Right lobe of liver (tissue), 6 donors: ENCODE results near the gene MAP4K3. TPM values are rescaled to one million over a fixed set of nuclear protein-coding genes. Genes with fewer than 3 reads are reported as not detected.

ENCODE experiments used
- ATAC-seq, 4 donors: fragments of 200-7000 bp; cut with Tn5 transposase; one replicate each; pipeline ENCODE4 v1.9.1; 2020; ENCODE audit warnings: mild to moderate bottlenecking in 4 of 4, moderate library complexity in 4 of 4
- DNase-seq, 3 donors: peaks; one replicate each; pipeline ENCODE4 v3.0.0-alpha.2; 2020
- H3K27ac ChIP-seq, 3 donors: fragments of 200-600 bp; one replicate each; pipeline ENCODE4 v1.8.0; 2022
- H3K27me3 ChIP-seq, 2 donors: fragments of 200-600 bp; one replicate each; pipeline ENCODE4 v1.8.0; 2022
- H3K36me3 ChIP-seq, 4 donors: fragments of 200-600 bp; sonication (generic) in 1 of 4; one replicate each; pipeline versions ENCODE4 v1.5.1 to v1.8.0; 2017 to 2022; ENCODE audit warnings: control low read depth in 1 of 4
- H3K4me1 ChIP-seq, 4 donors: fragments of 200-600 bp; sonication (generic) in 1 of 4; one replicate each; pipeline versions ENCODE4 v1.5.1 to v1.8.0; 2017 to 2022; ENCODE audit warnings: control low read depth in 1 of 4
- H3K4me3 ChIP-seq, 3 donors: fragments of 200-600 bp; one replicate each; pipeline ENCODE4 v1.8.0; 2022
- H3K9me3 ChIP-seq, 4 donors: fragments of 200-600 bp; sonication (generic) in 1 of 4; one replicate each; pipeline versions ENCODE4 v1.5.1 to v1.8.0; 2017 to 2022; ENCODE audit warnings: control low read depth in 1 of 4
- POLR2A ChIP-seq: fragments of 450-650 bp; IDR thresholded peaks from one replicate; pipeline ENCODE4 v1.6.1; 2017; ENCODE audit warnings: antibody characterized with exemption, mild to moderate bottlenecking
- WGBS: methylation state at CpG from one replicate; pipeline ENCODE4 v1.1.6; 2018; ENCODE audit warnings: low coverage, low lambda C conversion rate; ENCODE audit not compliant: insufficient coverage; ENCODE audit errors: missing lambda C conversion rate; 5-methylcytosine and 5-hydroxymethylcytosine counted together
- intact Hi-C, 2 donors: fragments of 100-400 bp; cut with DNase I; formaldehyde crosslinking; loops; one replicate each; pipeline versions ENCODE4 v1.11.2 to v1.14.1; 2022
- total RNA-seq, 6 experiments: library from RNA; depleted of rRNA in 2 of 6; stranded (reverse); fragments of >200 nt in 2 of 6; fragmentation: NEBNext Ultra II Directional in 3 of 6; extraction: Animal tissue kit (Norgen Biotek cat#: 25700) in 3 of 6; gene quantifications; one replicate each; pipeline versions ENCODE4 v1.1.0 to v1.2.4, GENCODE V29; 2016 to 2023
- TF ChIP-seq, protein P1 (sequence below), 4 donors: fragments of 200-600 bp in 3 of 4; fragments of 450-650 bp in 1 of 4; IDR thresholded peaks; one replicate each; pipeline versions ENCODE4 v1.5.1 to v1.8.0; 2016 to 2022; ENCODE audit warnings: antibody characterized with exemption in 4 of 4, mild to moderate bottlenecking in 2 of 4
- donor health status: DM: no; HTN: yes; CAD: no.
- donor health status: DM: no; HTN: no; CAD: no.
- donor health status: DM: no; HTN: no; CAD: no.
- donor health status: DM: no; HTN: yes; CAD: no.
- donor health status: DM: no; HTN: yes; CAD: no.

MAP4K3 gene
- total RNA-seq, 6 experiments from 2014 or later, result 14.5 to 24.8 (median 17.1) TPM

DNA sequence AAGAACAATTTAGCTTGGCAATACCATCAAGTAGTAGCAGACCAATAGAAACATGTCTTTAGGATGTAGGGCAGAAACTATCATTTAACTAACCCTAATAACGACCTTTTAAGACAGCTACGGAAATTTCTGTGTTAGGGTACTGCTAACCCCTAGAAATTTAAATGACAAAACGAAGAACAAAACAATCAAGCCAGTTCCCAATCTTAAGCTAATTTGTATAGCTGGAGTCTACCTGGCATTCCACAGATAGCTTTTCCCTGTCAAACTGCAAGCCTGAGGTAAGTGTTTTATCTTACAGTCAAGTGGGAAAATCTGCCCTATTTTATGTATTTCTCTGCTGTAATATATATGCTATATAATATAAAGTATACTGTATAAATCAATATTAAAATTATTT, 155.7 kb downstream of the MAP4K3 start:
- TF ChIP-seq, protein P1, sequence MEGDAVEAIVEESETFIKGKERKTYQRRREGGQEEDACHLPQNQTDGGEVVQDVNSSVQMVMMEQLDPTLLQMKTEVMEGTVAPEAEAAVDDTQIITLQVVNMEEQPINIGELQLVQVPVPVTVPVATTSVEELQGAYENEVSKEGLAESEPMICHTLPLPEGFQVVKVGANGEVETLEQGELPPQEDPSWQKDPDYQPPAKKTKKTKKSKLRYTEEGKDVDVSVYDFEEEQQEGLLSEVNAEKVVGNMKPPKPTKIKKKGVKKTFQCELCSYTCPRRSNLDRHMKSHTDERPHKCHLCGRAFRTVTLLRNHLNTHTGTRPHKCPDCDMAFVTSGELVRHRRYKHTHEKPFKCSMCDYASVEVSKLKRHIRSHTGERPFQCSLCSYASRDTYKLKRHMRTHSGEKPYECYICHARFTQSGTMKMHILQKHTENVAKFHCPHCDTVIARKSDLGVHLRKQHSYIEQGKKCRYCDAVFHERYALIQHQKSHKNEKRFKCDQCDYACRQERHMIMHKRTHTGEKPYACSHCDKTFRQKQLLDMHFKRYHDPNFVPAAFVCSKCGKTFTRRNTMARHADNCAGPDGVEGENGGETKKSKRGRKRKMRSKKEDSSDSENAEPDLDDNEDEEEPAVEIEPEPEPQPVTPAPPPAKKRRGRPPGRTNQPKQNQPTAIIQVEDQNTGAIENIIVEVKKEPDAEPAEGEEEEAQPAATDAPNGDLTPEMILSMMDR (IDR thresholded peaks at IDR 0.05), result no peak
- 93% methylated on average over 3 of the region's 3 CpGs for WGBS
- Histone ChIP-seq H3K36me3 (peaks cover 0 to 26% (median 12%) of the 10 kb centered on the region in 4 donors), H3K4me3 (no peak overlapping the region), H3K9me3 (no peaks in the 10 kb centered on the region), H3K27ac (no peak overlapping the region), H3K4me1 (no peaks in the 10 kb centered on the region), H3K27me3 (no peaks in the 10 kb centered on the region)
- DNase-seq, result no peak
- ATAC-seq, result no peak
- intact Hi-C loops, result no loop called here

DNA sequence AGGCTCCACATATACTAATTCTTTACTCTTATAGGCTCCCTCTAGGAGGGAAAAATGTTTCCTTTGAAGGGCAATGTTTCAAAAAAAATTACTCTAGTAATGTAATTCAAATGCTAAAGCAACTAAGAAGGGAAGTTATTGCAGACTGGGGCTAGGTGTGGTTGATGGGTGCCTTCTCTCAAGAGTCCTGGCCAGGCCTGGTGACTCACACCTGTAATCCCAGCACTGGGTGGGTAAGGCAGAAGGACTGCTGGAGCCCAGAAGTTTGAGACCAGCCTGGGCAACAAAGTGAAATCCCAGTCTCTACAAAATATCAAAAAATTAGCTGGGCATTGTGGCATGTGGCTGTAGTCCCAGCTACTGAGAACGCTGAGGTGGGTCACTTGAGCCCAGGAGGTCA, 162.1 kb downstream of the MAP4K3 start:
- no peak for ATAC-seq
- 100% methylated on average over 1 of the region's 1 CpG for WGBS
- no peaks in the 10 kb centered on the region for H3K27me3 ChIP-seq

DNA sequence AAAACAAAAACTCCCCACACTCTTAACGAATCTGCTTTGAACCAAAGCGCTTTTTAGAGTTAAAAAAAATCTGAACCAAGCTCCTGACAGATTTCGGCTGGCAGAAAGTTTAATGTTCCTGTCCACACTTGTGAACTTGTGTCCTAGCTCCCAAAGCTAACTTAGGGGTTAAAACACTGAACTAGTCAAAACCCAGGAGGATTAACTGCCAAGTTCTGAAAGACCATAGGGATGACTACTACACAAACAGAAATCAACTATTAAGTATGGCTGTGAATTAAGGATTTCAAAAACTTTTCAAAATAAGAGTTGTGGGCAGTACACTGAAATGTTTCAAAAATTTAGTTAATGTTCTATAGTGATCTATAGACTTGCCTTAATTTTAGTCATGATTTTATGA, 167.1 kb downstream of the MAP4K3 start:
- DNase-seq (no peak), ATAC-seq (no peak)
- Histone ChIP-seq H3K4me3 (no peak overlapping the region), H3K36me3 (peaks cover 0 to 10% (median 7%) of the 10 kb centered on the region in 4 donors), H3K27ac (no peak overlapping the region), H3K27me3 (no peaks in the 10 kb centered on the region), H3K9me3 (no peaks in the 10 kb centered on the region), H3K4me1 (no peaks in the 10 kb centered on the region)
- TF ChIP-seq, protein P1 (IDR thresholded peaks at IDR 0.05), result no peak
- TF ChIP-seq POLR2A, result no peak
- 88% methylated on average over 3 of the region's 3 CpGs for WGBS
- intact Hi-C loops, result no loop called here

More for the DNA sequence above, 162.1 kb downstream of the MAP4K3 start:
- Histone ChIP-seq H3K9me3 (no peaks in the 10 kb centered on the region), H3K4me3 (no peak overlapping the region), H3K27ac (no peak overlapping the region), H3K36me3 (peaks cover 0 to 23% (median 16%) of the 10 kb centered on the region in 4 donors), H3K4me1 (no peaks in the 10 kb centered on the region)
- DNase-seq, result no peak
- intact Hi-C loops, result no loop called here
- TF ChIP-seq POLR2A, result no peak
- TF ChIP-seq, protein P1 (IDR thresholded peaks at IDR 0.05), result no peak

DNA sequence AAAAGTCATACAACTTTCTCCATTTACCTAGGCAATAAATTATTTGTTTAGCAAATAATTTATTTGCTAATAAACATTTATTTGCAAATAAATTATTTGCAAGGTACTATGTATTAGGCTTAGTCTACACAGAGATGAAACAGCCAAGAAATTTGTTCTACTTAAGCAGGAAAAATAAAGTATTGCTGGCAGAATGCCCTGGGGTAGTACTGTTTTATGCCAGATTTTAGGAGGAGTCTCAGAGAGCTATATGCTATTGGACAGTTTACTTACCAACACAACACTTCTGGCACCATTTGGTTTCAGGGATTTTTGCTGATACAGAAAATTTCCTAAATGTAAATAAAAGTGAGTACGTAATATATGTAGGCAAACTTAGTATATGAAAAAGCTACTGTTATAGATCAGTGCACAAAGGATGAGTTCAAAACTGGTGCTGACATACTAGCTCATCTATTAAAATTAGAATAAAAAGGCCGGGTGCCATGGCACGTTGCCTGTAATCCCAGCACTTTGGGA, 170.1 kb downstream of the MAP4K3 start:
- TF ChIP-seq, protein P1 (IDR thresholded peaks at IDR 0.05), result no peak
- TF ChIP-seq POLR2A, result no peak
- Histone ChIP-seq H3K4me3 (no peak overlapping the region), H3K27me3 (no peaks in the 10 kb centered on the region), H3K36me3 (peaks cover 0 to 9% (median 4%) of the 10 kb centered on the region in 4 donors), H3K4me1 (no peaks in the 10 kb centered on the region), H3K9me3 (no peaks in the 10 kb centered on the region), H3K27ac (no peak overlapping the region)
- DNase-seq (no peak), ATAC-seq (no peak)
- intact Hi-C loops, result no loop called here
- 91% methylated on average over 3 of the region's 3 CpGs for WGBS
